WTC11 (cell line): ENCODE data around the gene GPER1. TPM values are rescaled to one million over a fixed set of nuclear protein-coding genes. Genes with fewer than 3 reads are reported as not detected.

Source experiments
- ATAC-seq: fragments of 200-7000 bp; cut with Tn5 transposase; 2 replicates; pipeline ENCODE4 v1.10.0; 2021; ENCODE audit warnings: mild to moderate bottlenecking, moderate library complexity
- CTCF ChIA-PET: fragments of 300-600 bp; sonication (Branson Sonifier 250); formaldehyde crosslinking; loops from one replicate; lab custom pipeline; 2021; ENCODE audit warnings: antibody characterized with exemption; lab: Charles Lee
- POLR2A ChIA-PET: fragments of 350-600 bp; sonication (Branson Sonifier 250); formaldehyde crosslinking; loops from one replicate; lab custom pipeline; 2021; ENCODE audit warnings: antibody characterized with exemption; lab: Charles Lee
- DNase-seq: peaks from one replicate; pipeline ENCODE4 v3.0.0; 2021; ENCODE audit warnings: low spot score
- H3K27ac Mint-ChIP-seq: 2 replicates; pipeline ENCODE4 v1.8.0; 2021; ENCODE audit warnings: mixed read lengths
- H3K27me3 Mint-ChIP-seq: 2 replicates; pipeline ENCODE4 v1.8.0; 2021; ENCODE audit warnings: low read depth, mild to moderate bottlenecking, moderate library complexity, mixed read lengths
- H3K36me3 Mint-ChIP-seq: 2 replicates; pipeline ENCODE4 v1.8.0; 2021; ENCODE audit warnings: mixed read lengths
- H3K4me1 Mint-ChIP-seq: 2 replicates; pipeline ENCODE4 v1.8.0; 2022; ENCODE audit warnings: mixed read lengths
- H3K4me3 Mint-ChIP-seq: 2 replicates; pipeline ENCODE4 v1.8.0; 2021; ENCODE audit warnings: mild to moderate bottlenecking, moderate library complexity, mixed read lengths
- H3K9me3 Mint-ChIP-seq: 2 replicates; pipeline ENCODE4 v1.8.0; 2021; ENCODE audit warnings: mixed read lengths
- CBFB ChIP-seq: sonication (generic); formaldehyde crosslinking; IDR thresholded peaks from 2 replicates; pipeline ENCODE4 v1.8.1; 2022; ENCODE audit warnings: mild to moderate bottlenecking, low read depth, missing genetic modification reagents
- CREM ChIP-seq: sonication (generic); formaldehyde crosslinking; IDR thresholded peaks from 2 replicates; pipeline ENCODE4 v1.8.1; 2022; ENCODE audit warnings: mild to moderate bottlenecking, missing genetic modification reagents, moderate library complexity
- ESRRA ChIP-seq: sonication (generic); formaldehyde crosslinking; IDR thresholded peaks from 2 replicates; pipeline ENCODE4 v1.8.1; 2022; ENCODE audit warnings: mild to moderate bottlenecking, missing genetic modification reagents, borderline replicate concordance
- FOXK1 ChIP-seq: sonication (generic); formaldehyde crosslinking; IDR thresholded peaks from 2 replicates; pipeline ENCODE4 v1.8.0; 2022; ENCODE audit warnings: mild to moderate bottlenecking, moderate library complexity, missing genetic modification reagents
- GRHL2 ChIP-seq: fragments of 250-450 bp; sonication (Bioruptor Pico); IDR thresholded peaks from 2 replicates; pipeline ENCODE4 v1.8.0; 2022; ENCODE audit warnings: mild to moderate bottlenecking, moderate library complexity; ENCODE audit not compliant: insufficient replicate concordance, severe bottlenecking
- NFATC4 ChIP-seq: fragments of 250-450 bp; sonication (Bioruptor Pico); IDR thresholded peaks from 2 replicates; pipeline ENCODE4 v1.9.0; 2021; ENCODE audit warnings: mild to moderate bottlenecking
- NR1H2 ChIP-seq: sonication (generic); formaldehyde crosslinking; IDR thresholded peaks from 2 replicates; pipeline ENCODE4 v1.9.0; 2021; ENCODE audit warnings: mild to moderate bottlenecking, moderate library complexity, missing genetic modification reagents
- PRRX2 ChIP-seq: fragments of 250-450 bp; sonication (Bioruptor Pico); IDR thresholded peaks from 2 replicates; pipeline ENCODE4 v1.8.0; 2021; ENCODE audit warnings: mild to moderate bottlenecking
- RELA ChIP-seq: sonication (generic); formaldehyde crosslinking; IDR thresholded peaks from 2 replicates; pipeline ENCODE4 v1.8.1; 2022; ENCODE audit warnings: missing genetic modification reagents, mild to moderate bottlenecking, borderline replicate concordance
- ZNF317 ChIP-seq: sonication (generic); formaldehyde crosslinking; IDR thresholded peaks from 2 replicates; pipeline ENCODE4 v1.8.1; 2023; ENCODE audit warnings: low read depth, mild to moderate bottlenecking, moderate library complexity, missing genetic modification reagents, borderline replicate concordance
- ZNF416 ChIP-seq: fragments of 250-450 bp; sonication (Bioruptor Pico); IDR thresholded peaks from 2 replicates; pipeline ENCODE4 v1.9.0; 2021; ENCODE audit warnings: mild to moderate bottlenecking, inconsistent platforms
- total RNA-seq: library from RNA; stranded (reverse); gene quantifications from 3 replicates; pipeline ENCODE4 v1.2.3, GENCODE V29; 2021
- TF ChIP-seq, protein P1 (sequence below): sonication (generic); formaldehyde crosslinking; IDR thresholded peaks from 2 replicates; pipeline ENCODE4 v1.8.0; 2022; ENCODE audit warnings: mild to moderate bottlenecking, missing genetic modification reagents
- TF ChIP-seq, protein P2 (sequence below): sonication (generic); formaldehyde crosslinking; IDR thresholded peaks from 2 replicates; pipeline ENCODE4 v1.8.1; 2022; ENCODE audit warnings: low read depth, missing genetic modification reagents, borderline replicate concordance
- TF ChIP-seq, protein P3 (sequence below): sonication (generic); formaldehyde crosslinking; IDR thresholded peaks from 2 replicates; pipeline ENCODE4 v1.8.0; 2022; ENCODE audit warnings: mild to moderate bottlenecking, missing genetic modification reagents
- TF ChIP-seq, protein P4 (sequence below): fragments of 250-450 bp; sonication (Bioruptor Pico); IDR thresholded peaks from 2 replicates; pipeline ENCODE4 v1.9.0; 2021; ENCODE audit warnings: mild to moderate bottlenecking
- TF ChIP-seq, protein P5 (sequence below): sonication (generic); formaldehyde crosslinking; IDR thresholded peaks from 2 replicates; pipeline ENCODE4 v1.8.1; 2023; ENCODE audit warnings: mild to moderate bottlenecking, missing genetic modification reagents, moderate library complexity
- TF ChIP-seq, protein P6 (sequence below): fragments of 250-450 bp; sonication (Bioruptor Pico); IDR thresholded peaks from 2 replicates; pipeline ENCODE4 v1.9.0; 2021; ENCODE audit warnings: mild to moderate bottlenecking, borderline replicate concordance
- TF ChIP-seq, protein P7 (sequence below): sonication (generic); formaldehyde crosslinking; conservative IDR thresholded peaks from 2 replicates; pipeline ENCODE4 v1.8.1; 2023; ENCODE audit warnings: mild to moderate bottlenecking, low read depth, missing genetic modification reagents, moderate library complexity

GPER1 gene
- total RNA-seq, 1 experiment from 2014 or later: 0.28 TPM

DNA sequence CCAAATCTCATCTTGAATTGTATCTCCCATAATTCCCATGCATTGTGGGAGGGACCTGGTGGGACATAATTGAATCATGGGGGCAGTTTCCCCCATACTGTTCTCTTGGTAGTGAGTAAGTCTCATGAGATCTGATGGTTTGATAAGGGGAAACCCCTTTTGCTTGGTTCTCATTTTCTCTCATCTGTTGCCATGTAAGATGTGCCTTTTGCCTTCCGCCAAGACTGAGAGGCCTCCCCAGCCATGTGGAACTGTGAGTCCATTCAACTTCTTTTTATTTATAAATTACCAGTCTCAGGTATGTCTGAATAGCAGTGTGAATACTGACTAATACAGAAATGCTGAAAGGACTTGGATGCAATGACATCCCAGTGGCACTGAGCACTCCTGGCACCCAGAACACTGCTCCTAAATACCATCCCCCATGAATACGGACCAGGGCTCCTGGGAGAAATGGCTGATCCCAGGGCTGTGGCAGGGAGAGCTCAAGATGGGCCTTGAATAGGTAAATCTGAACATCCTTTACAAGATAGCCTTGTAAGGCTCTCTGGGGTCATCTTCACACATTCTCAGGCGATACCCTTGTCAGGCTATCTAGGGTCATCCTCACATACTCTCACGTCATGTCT, 52.7 kb downstream of the GPER1 start:
- peaks cover 2% of the 10 kb centered on the region; the same call in 1 of the 2 replicates for H3K27me3 Mint-ChIP-seq
- ChIA-PET CTCF (interaction anchor here (5.3 kb wide), 1 partner anchor 17 kb away, joined by 36 read pairs; no protein-coding TSS in a partner anchor), POLR2A (no interaction called here)
- peaks cover 8% of the 10 kb centered on the region for H3K4me1 Mint-ChIP-seq
- peak overlapping the region; percentile 26; the same call in 1 of the 2 replicates for H3K4me3 Mint-ChIP-seq
- no peak for DNase-seq
- TF ChIP-seq NFATC4 (no peak), RELA (CRISPR knock-in tag) (no peak), GRHL2 (CRISPR knock-in tag) (no peak), PRRX2 (CRISPR knock-in tag) (no peak), ZNF416 (CRISPR knock-in tag) (no peak), NR1H2 (no peak), CBFB (CRISPR knock-in tag) (no peak), FOXK1 (CRISPR knock-in tag) (no peak), ZNF317 (CRISPR knock-in tag) (no peak), CREM (no peak), ESRRA (CRISPR knock-in tag) (no peak)
- TF ChIP-seq, protein P1, sequence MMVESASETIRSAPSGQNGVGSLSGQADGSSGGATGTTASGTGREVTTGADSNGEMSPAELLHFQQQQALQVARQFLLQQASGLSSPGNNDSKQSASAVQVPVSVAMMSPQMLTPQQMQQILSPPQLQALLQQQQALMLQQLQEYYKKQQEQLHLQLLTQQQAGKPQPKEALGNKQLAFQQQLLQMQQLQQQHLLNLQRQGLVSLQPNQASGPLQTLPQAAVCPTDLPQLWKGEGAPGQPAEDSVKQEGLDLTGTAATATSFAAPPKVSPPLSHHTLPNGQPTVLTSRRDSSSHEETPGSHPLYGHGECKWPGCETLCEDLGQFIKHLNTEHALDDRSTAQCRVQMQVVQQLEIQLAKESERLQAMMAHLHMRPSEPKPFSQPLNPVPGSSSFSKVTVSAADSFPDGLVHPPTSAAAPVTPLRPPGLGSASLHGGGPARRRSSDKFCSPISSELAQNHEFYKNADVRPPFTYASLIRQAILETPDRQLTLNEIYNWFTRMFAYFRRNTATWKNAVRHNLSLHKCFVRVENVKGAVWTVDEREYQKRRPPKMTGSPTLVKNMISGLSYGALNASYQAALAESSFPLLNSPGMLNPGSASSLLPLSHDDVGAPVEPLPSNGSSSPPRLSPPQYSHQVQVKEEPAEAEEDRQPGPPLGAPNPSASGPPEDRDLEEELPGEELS: no peak
- TF ChIP-seq, protein P2, sequence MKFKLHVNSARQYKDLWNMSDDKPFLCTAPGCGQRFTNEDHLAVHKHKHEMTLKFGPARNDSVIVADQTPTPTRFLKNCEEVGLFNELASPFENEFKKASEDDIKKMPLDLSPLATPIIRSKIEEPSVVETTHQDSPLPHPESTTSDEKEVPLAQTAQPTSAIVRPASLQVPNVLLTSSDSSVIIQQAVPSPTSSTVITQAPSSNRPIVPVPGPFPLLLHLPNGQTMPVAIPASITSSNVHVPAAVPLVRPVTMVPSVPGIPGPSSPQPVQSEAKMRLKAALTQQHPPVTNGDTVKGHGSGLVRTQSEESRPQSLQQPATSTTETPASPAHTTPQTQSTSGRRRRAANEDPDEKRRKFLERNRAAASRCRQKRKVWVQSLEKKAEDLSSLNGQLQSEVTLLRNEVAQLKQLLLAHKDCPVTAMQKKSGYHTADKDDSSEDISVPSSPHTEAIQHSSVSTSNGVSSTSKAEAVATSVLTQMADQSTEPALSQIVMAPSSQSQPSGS (CRISPR knock-in tag): no peak
- TF ChIP-seq, protein P3, sequence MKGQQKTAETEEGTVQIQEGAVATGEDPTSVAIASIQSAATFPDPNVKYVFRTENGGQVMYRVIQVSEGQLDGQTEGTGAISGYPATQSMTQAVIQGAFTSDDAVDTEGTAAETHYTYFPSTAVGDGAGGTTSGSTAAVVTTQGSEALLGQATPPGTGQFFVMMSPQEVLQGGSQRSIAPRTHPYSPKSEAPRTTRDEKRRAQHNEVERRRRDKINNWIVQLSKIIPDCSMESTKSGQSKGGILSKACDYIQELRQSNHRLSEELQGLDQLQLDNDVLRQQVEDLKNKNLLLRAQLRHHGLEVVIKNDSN (CRISPR knock-in tag): no peak
- TF ChIP-seq, protein P4, sequence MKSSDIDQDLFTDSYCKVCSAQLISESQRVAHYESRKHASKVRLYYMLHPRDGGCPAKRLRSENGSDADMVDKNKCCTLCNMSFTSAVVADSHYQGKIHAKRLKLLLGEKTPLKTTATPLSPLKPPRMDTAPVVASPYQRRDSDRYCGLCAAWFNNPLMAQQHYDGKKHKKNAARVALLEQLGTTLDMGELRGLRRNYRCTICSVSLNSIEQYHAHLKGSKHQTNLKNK: no peak
- TF ChIP-seq, protein P5, sequence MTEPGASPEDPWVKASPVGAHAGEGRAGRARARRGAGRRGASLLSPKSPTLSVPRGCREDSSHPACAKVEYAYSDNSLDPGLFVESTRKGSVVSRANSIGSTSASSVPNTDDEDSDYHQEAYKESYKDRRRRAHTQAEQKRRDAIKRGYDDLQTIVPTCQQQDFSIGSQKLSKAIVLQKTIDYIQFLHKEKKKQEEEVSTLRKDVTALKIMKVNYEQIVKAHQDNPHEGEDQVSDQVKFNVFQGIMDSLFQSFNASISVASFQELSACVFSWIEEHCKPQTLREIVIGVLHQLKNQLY (CRISPR knock-in tag): no peak
- TF ChIP-seq, protein P6, sequence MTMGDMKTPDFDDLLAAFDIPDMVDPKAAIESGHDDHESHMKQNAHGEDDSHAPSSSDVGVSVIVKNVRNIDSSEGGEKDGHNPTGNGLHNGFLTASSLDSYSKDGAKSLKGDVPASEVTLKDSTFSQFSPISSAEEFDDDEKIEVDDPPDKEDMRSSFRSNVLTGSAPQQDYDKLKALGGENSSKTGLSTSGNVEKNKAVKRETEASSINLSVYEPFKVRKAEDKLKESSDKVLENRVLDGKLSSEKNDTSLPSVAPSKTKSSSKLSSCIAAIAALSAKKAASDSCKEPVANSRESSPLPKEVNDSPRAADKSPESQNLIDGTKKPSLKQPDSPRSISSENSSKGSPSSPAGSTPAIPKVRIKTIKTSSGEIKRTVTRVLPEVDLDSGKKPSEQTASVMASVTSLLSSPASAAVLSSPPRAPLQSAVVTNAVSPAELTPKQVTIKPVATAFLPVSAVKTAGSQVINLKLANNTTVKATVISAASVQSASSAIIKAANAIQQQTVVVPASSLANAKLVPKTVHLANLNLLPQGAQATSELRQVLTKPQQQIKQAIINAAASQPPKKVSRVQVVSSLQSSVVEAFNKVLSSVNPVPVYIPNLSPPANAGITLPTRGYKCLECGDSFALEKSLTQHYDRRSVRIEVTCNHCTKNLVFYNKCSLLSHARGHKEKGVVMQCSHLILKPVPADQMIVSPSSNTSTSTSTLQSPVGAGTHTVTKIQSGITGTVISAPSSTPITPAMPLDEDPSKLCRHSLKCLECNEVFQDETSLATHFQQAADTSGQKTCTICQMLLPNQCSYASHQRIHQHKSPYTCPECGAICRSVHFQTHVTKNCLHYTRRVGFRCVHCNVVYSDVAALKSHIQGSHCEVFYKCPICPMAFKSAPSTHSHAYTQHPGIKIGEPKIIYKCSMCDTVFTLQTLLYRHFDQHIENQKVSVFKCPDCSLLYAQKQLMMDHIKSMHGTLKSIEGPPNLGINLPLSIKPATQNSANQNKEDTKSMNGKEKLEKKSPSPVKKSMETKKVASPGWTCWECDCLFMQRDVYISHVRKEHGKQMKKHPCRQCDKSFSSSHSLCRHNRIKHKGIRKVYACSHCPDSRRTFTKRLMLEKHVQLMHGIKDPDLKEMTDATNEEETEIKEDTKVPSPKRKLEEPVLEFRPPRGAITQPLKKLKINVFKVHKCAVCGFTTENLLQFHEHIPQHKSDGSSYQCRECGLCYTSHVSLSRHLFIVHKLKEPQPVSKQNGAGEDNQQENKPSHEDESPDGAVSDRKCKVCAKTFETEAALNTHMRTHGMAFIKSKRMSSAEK (CRISPR knock-in tag): no peak
- TF ChIP-seq, protein P7, sequence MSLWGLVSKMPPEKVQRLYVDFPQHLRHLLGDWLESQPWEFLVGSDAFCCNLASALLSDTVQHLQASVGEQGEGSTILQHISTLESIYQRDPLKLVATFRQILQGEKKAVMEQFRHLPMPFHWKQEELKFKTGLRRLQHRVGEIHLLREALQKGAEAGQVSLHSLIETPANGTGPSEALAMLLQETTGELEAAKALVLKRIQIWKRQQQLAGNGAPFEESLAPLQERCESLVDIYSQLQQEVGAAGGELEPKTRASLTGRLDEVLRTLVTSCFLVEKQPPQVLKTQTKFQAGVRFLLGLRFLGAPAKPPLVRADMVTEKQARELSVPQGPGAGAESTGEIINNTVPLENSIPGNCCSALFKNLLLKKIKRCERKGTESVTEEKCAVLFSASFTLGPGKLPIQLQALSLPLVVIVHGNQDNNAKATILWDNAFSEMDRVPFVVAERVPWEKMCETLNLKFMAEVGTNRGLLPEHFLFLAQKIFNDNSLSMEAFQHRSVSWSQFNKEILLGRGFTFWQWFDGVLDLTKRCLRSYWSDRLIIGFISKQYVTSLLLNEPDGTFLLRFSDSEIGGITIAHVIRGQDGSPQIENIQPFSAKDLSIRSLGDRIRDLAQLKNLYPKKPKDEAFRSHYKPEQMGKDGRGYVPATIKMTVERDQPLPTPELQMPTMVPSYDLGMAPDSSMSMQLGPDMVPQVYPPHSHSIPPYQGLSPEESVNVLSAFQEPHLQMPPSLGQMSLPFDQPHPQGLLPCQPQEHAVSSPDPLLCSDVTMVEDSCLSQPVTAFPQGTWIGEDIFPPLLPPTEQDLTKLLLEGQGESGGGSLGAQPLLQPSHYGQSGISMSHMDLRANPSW (CRISPR knock-in tag): no peak
- ATAC-seq: no peak
- no peaks in the 10 kb centered on the region for H3K36me3 Mint-ChIP-seq
- H3K27ac Mint-ChIP-seq: no peak overlapping the region
- H3K9me3 Mint-ChIP-seq: no peaks in the 10 kb centered on the region
